ENCODE results near the gene TNFRSF18.
"Not testable (repeated sequence)": the region's sequence is repeated elsewhere in the genome, so short reads cannot be mapped to it uniquely, and the experiment has no call there.

The TNFRSF18 gene

GRCh38 chr1:1206376-1206965 lies at the start of gene TNFRSF18:
TSS of gene TNFRSF18 (minus strand) at chr1:1206592. CDS start at chr1:1206571, 21 bp downstream.
- no peak for DNase-seq (ENCODE audit: low spot score)

- no peak for DNase-seq (ENCODE audit: low spot score)
Observed at GRCh38 chr1:1255611-1256010, 49.2 kb upstream of the TNFRSF18 start.

- DNase-seq (ENCODE audit: low spot score), result no peak
Observed at GRCh38 chr1:1255078-1255477, 48.7 kb upstream of the TNFRSF18 start.

GRCh38 chr1:1254667-1254998 lies 48.2 kb upstream of the TNFRSF18 start:
- DNase-seq (ENCODE audit: low spot score), result no peak

GRCh38 chr1:1253972-1254666 lies 47.7 kb upstream of the TNFRSF18 start:
- DNase-seq (ENCODE audit: low spot score), result no peak

GRCh38 chr1:1253314-1253713 lies 46.9 kb upstream of the TNFRSF18 start:
- no peak for DNase-seq (ENCODE audit: low spot score)

GRCh38 chr1:1250786-1251284 lies 44.4 kb upstream of the TNFRSF18 start:
- no peak for DNase-seq (ENCODE audit: low spot score)

GRCh38 chr1:1248009-1248913 lies 41.9 kb upstream of the TNFRSF18 start:
- not testable (repeated sequence) for DNase-seq (ENCODE audit: low spot score)

GRCh38 chr1:1247341-1247913 lies 41.0 kb upstream of the TNFRSF18 start:
- no peak for DNase-seq (ENCODE audit: low spot score)

GRCh38 chr1:1246577-1247340 lies 40.4 kb upstream of the TNFRSF18 start, which contains the start of gene C1QTNF12:
TSS of gene C1QTNF12 (minus strand) at chr1:1246722. CDS start at chr1:1246690, 32 bp downstream.
- DNase-seq (ENCODE audit: low spot score), result no peak

- DNase-seq (ENCODE audit: low spot score), result no peak
Observed at GRCh38 chr1:1245817-1246576, 39.6 kb upstream of the TNFRSF18 start.

- no peak for DNase-seq (ENCODE audit: low spot score)
Observed at GRCh38 chr1:1245178-1245816, 38.9 kb upstream of the TNFRSF18 start.

GRCh38 chr1:1244192-1244811 lies 37.9 kb upstream of the TNFRSF18 start:
- no peak for DNase-seq (ENCODE audit: low spot score)

GRCh38 chr1:1243807-1244191 lies 37.4 kb upstream of the TNFRSF18 start:
- no peak for DNase-seq (ENCODE audit: low spot score)

GRCh38 chr1:1243266-1243660 lies 36.9 kb upstream of the TNFRSF18 start:
- DNase-seq (ENCODE audit: low spot score), result no peak

- DNase-seq (ENCODE audit: low spot score), result no peak
Observed at GRCh38 chr1:1242461-1243265, 36.3 kb upstream of the TNFRSF18 start.

- no peak for DNase-seq (ENCODE audit: low spot score)
Observed at GRCh38 chr1:1241588-1242219, 35.3 kb upstream of the TNFRSF18 start.

GRCh38 chr1:1240822-1241587 lies 34.6 kb upstream of the TNFRSF18 start:
- DNase-seq (ENCODE audit: low spot score), result no peak
